ENCODE data around the gene TDRKH.

Gene TDRKH

GRCh38 chr1:151790071-151790939 is at the start of gene TDRKH:
TSS of gene TDRKH (minus strand) at chr1:151790500. CDS start at chr1:151783022, 7,478 bp downstream.
- peak; percentile 99 for DNase-seq (ENCODE audit: low spot score)

GRCh38 chr1:151839457-151840403 is 49.4 kb upstream of the TDRKH start, which contains the start of gene C2CD4D:
TSS of gene C2CD4D (minus strand) at chr1:151839820. CDS start at chr1:151838989, 831 bp downstream.
- peak; percentile 72 for DNase-seq (ENCODE audit: low spot score)

DNA sequence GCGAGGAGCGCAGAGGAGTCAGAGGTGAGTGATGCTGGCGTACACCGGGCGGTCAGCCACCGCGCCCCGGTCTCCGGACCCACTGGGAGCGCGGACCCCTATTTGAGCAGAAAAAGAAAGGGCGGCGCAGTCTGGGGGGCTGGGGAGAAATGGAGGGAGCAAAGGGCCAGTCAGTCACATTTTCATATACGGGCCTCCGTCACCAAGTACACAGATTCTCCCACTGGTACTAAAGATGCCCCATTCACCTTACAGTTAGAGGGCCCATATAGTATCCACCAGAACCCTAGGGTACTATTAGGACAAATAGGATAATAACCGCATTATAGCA is 48.7 kb upstream of the TDRKH start:
- DNase-seq (ENCODE audit: low spot score) = no peak

DNA sequence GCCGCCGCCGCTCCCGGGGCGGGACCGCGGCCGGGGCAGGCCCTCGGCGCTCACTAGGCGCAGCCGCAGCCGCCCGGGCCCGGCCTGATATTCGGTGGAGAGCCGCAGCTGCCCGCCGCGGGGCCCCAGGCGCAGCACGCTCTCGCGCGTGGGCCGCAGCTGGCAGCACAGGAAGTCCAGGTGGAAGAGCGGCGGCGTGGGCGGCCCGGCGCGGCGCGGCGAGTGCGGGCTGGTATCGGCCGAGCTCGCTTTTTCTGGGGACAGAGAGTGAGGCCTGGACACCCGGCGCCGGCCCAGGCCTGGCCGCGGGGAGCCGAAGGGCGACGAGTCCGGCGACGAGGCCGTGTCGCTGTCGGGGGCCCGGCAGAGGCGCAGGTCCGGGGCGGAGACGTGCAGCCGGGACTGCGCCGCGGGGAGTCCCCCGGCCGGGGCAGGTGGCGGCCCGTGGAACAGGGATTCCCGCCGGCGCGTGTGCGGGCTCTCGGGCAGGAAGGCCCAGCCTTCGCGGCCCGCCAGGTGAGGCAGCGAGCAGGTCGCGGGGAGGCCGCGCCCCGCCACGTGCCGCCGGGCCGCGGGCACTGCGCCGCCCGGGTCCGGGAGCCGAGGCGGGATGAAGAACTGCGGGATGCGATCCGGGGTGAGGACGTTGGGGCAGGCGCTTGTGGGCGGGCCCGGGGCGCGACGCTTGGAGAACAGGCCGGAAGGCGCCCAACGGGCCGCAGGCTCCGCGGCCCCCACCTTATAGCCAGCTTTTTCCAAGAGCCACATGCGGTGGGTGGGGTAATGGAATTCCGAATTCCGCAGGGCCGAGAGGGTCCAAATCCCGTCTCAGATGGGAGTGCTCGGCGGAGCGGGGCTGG is 48.2 kb upstream of the TDRKH start:
- DNase-seq (ENCODE audit: low spot score) = no peak

DNA sequence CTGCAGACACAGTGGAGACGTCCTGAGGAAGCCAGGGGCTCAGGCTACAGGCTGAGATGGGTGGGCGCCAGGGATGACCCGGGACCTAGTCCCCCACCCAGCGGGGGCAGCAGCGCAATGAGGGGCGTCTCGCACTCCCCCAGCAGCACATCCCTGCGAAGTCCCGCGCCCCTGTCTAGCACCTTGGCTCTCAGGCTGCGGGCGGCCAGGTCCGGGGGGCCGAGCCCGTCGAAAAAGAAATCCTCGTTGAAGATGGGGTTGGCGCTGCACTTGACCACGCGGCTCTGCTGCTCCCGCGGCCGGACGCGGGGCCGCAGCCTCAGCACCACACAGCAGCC is 47.6 kb upstream of the TDRKH start:
- DNase-seq (ENCODE audit: low spot score) = no peak

GRCh38 chr1:151837197-151837596 is 46.9 kb upstream of the TDRKH start:
- peak; percentile 64 for DNase-seq (ENCODE audit: low spot score)

DNA sequence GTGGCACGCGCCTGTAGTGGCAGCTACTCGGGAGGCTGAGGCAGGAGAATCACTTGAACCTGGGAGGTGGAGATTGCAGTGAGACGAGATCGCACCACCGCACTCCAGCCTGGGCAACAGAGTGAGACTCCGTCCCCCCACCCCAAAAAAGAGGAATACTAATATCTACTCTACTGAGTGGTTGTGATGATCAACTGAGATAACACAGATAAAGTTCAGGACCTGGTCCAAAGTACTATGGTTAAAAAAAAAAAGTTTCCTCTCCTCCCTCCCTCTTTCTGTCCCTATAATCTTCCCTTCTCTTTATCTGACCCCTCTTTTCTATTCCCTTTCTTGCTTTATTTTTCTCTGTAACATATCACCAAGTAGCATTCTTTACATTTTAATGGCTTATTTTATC is 45.3 kb upstream of the TDRKH start:
- no peak for DNase-seq (ENCODE audit: low spot score)

DNA sequence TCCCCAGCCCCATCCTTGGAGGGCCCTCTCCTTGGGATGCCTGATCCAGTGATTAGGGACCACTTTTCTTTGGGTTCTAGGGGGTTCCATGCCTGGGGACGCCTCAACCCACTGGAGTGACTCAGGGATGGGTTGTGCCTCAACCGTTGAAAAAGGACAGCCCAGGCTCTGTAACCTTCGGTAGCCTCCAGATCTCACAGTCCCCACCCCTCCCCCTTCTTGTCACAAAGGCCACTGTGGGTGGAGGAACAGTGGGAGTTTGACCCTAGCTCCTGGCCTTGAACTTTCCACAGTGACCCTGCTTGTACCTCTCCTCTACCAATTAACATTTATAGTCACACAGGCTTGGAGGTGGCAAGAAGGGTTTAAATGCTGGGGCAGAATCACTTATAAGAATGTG is 43.9 kb upstream of the TDRKH start:
- no peak for DNase-seq (ENCODE audit: low spot score)

GRCh38 chr1:151833172-151833900 is 43.0 kb upstream of the TDRKH start:
- no peak for DNase-seq (ENCODE audit: low spot score)

DNA sequence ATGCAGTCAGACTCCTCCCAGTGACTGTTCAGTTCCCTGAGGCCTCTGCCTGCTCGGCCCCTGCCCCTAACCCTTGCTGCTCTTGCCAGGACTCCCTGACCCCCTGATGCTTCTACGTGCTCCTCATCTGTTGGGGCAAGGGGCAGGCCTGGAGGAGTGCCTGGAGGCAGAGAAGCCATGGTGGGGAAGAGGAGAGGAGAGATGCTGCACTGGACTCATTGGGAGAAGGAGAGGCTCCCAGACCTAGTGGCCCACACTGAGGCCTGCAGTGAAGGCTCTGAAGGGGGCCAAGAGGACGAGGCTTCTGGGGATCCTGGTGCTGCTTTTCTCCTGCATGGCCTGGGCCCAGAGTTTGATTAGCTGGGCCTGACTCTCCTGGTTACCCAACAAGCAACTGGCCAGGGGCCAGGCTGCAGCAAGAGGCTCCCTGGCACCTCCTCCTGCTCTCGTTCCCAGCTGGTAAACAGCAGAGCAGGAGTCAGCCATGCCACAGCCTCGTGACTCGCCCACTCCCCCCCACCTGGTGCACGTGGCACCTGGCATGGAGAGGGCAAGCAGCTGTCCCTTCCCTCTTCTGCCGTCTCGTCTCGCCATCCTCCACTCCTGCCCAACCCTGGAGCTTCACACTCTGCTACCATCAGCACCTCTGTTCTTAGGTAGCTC is 42.1 kb upstream of the TDRKH start:
- no peak for DNase-seq (ENCODE audit: low spot score)

DNA sequence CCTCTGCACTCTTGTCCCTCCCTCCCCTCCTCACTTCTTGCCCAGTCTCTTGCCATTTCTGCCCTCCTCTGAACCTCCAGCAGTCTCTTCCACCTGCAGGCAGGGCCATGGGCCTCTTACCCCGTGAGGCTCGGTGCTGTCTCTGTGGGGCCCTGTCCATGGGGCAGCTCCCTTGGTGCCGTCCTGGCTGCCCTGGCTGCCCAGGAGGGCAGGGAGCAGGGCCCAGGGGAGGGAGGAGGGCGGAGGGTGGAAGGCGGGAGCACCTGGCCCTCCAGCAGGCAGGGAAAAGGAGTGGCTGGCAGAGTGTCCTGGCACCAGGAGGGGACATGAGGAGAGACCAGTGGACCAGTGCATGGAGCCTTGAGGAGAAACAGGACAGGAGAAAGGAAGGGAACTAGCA is 41.3 kb upstream of the TDRKH start, which contains the start of gene RORC:
Gene RORC (minus strand): TSS at position 198 of the 400 bp plus-strand sequence. CDS start 38 bp downstream, at position 160.
- DNase-seq (ENCODE audit: low spot score) = no peak

GRCh38 chr1:151831256-151831591 is 40.9 kb upstream of the TDRKH start:
- no peak for DNase-seq (ENCODE audit: low spot score)

DNA sequence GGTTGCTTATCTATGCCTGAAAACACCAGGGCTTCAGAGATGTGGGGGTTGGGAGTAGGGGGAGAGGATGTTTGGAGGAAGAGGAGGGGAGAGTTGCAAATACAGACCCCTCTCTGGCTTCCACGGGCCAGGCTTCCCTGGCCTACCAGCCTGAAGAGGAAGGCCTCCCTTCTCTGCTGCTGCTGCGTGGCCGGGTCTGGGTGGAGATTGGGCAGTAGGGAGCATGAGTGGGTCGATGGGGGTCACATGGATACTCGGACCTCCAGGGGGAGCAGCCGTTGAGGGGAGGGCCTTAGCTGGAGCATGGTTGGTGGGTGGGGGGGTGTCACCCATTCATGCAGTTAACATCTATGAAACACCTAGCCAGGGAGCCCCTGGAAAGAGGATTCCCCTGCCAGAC is 39.8 kb upstream of the TDRKH start:
- no peak for DNase-seq (ENCODE audit: low spot score)

DNA sequence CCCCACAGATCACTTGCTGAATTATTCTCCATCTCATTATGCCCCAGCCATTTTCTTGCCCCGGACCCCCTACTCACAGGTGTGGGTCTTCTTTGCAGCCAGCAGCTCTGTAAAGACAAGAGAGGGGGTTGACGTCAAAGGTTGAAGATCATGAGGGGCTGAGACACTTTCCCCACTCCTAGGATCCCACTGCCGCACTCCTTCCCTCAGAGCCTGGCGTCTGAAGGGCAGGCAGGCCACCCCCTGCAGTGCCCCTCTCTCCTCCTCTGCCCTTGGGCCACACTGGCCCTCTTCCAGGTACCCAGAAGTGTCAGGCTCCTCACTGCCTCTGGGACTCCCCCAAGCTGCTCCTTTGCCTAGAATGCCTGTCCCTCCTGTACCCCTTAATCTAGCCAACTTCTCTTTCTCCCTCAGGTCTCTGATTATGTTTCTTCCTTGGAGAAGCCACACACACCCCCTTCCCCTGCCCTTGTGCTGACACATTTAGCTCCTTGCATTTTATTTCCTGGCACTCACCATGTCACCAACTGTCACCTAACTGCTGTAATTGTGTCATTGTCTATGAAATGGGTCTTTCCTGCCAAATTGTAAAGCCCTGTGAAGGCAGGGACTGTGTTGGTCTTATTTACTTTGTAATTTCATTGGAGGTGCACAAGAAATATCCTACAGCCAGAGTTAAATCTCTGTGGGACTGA is 39.2 kb upstream of the TDRKH start:
- no peak for DNase-seq (ENCODE audit: low spot score)

- no peak for DNase-seq (ENCODE audit: low spot score)
These were observed 38.6 kb upstream of the TDRKH start for GRCh38 chr1:151828921-151829320.

- DNase-seq (ENCODE audit: low spot score) = no peak
These were observed 37.6 kb upstream of the TDRKH start for GRCh38 chr1:151827853-151828252.

DNA sequence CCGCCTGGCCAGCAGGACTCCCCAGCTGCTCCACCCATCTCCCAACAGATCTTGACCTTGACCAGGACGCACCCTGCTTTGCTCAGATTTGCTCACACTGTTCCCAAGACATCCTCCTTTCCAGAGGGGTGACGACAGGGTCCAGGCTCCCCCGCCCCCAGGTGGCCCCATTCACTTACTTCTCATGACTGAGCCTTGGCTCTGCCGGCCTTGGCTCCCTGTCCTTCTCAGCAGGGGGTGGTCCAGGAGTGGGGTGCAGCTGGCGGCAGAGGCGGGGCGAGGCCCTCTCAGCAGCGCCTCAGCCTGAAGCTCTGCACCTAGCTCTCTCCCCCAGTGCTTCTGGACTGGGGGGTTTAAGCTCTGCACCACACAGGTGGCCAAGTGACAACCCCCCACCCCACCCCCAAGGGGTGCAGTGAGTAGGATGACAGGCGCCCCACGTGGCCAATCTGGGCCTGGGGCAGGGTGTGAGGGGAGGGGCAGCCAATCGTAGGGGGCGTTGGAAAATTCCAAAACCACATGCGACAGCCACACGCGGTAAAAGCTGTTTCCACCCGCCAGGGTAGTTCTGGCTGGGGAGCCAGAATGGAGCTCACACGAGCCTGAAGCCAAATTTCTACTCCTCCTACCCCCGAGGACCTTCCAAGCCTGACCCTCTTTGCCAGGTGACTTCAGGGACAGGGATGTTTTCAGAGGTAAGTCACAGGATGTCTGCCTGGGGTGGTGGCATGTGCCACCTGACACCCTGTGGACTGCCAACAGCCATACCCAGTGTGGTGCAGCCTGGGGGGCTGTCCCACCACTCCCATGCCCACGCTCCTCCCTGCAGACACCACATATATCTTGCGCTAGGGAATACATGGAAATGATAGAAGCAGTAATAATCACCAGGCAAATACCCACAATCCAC is 35.7 kb upstream of the TDRKH start:
- no peak for DNase-seq (ENCODE audit: low spot score)

DNA sequence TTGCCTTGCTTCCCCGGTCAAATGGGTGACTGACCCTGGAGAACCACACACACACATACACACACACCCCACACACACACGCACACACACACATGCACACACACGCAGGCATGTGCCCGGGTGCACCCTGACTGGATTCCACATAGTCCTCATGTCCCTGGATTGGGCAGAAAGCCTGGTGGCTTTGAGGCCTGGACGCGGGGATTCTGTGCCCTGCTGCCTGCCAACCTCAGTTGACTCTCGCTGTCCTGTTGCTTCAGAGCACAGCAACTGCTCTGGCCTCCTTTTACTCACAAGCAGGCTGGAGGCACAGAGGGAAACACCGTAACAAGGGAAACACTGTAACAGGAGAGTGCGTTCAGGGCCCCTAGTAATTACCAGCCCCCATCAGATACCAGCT is 34.9 kb upstream of the TDRKH start:
- no peak for DNase-seq (ENCODE audit: low spot score)

GRCh38 chr1:151823175-151823574 is 32.9 kb upstream of the TDRKH start:
- no peak for DNase-seq (ENCODE audit: low spot score)
